Uterus (tissue), 4 donors: Measurements from ENCODE around the gene MED22. TPM values are rescaled to one million over a fixed set of nuclear protein-coding genes. Genes with fewer than 3 reads are reported as not detected.
A peak's percentile ranks its signal among the peaks of the same experiment; 100 is the strongest.

Experiments used
- DNase-seq, 2 donors: peaks; one replicate each; pipeline ENCODE4 v3.0.0-alpha.2; 2019 to 2020
- H3K27ac ChIP-seq, 2 donors: fragments of 200-600 bp; sonication (generic); 1 replicate in 1 of 2; 2 replicates in 1 of 2; pipeline ENCODE4 v1.5.1; 2016 to 2018
- H3K27me3 ChIP-seq, 2 donors: fragments of 200-600 bp; sonication (generic); one replicate each; pipeline ENCODE4 v1.5.1; 2018 to 2019; ENCODE audit warnings: control low read depth in 1 of 2
- H3K36me3 ChIP-seq, 2 donors: fragments of 200-600 bp; sonication (generic); one replicate each; pipeline ENCODE4 v1.5.1; 2019; ENCODE audit warnings: control low read depth in 1 of 2
- H3K4me1 ChIP-seq, 2 donors: fragments of 200-600 bp; sonication (generic); one replicate each; pipeline ENCODE4 v1.5.1; 2018 to 2019; ENCODE audit warnings: control low read depth in 1 of 2
- H3K4me3 ChIP-seq, 2 donors: fragments of 200-600 bp; sonication (generic); 1 replicate in 1 of 2; 2 replicates in 1 of 2; pipeline ENCODE4 v1.5.1; 2018 to 2019; ENCODE audit warnings: mild to moderate bottlenecking in 1 of 2
- H3K9me3 ChIP-seq, 2 donors: fragments of 200-600 bp; sonication (generic); one replicate each; pipeline ENCODE4 v1.5.1; 2019; ENCODE audit warnings: control low read depth in 1 of 2
- POLR2A ChIP-seq, 2 donors: fragments of 450-650 bp; IDR thresholded peaks; one replicate each; pipeline ENCODE4 v1.6.1; 2016; ENCODE audit warnings: antibody characterized with exemption in 2 of 2, mild to moderate bottlenecking in 1 of 2, moderate library complexity in 1 of 2
- intact Hi-C: fragments of 100-400 bp; cut with DNase I; formaldehyde crosslinking; loops from one replicate; pipeline ENCODE4 v1.15.1; 2023; ENCODE audit warnings: low total_unique reads
- total RNA-seq, 4 donors: library from RNA; depleted of rRNA in 3 of 4; stranded (reverse); fragments of >200 nt in 3 of 4; gene quantifications; one replicate each; pipeline versions ENCODE4 v1.1.0 to v1.2.4, GENCODE V29; 2014 to 2023
- TF ChIP-seq, protein P1 (sequence below), 4 experiments: fragments of 200-600 bp in 2 of 4; fragments of 450-650 bp in 2 of 4; sonication (generic) in 2 of 4; IDR thresholded peaks; one replicate each; pipeline ENCODE4 v1.5.1; 2016 to 2019; ENCODE audit warnings: antibody characterized with exemption in 4 of 4, mild to moderate bottlenecking in 2 of 4, moderate library complexity in 1 of 4
- donor health status: DM: yes; HTN: yes; CAD: no.

The MED22 gene
- total RNA-seq, result 10 to 100 TPM in 3 of 4 donors, 1 to 10 TPM in 1; 10.0 to 41.0 (median 30.9) TPM

DNA sequence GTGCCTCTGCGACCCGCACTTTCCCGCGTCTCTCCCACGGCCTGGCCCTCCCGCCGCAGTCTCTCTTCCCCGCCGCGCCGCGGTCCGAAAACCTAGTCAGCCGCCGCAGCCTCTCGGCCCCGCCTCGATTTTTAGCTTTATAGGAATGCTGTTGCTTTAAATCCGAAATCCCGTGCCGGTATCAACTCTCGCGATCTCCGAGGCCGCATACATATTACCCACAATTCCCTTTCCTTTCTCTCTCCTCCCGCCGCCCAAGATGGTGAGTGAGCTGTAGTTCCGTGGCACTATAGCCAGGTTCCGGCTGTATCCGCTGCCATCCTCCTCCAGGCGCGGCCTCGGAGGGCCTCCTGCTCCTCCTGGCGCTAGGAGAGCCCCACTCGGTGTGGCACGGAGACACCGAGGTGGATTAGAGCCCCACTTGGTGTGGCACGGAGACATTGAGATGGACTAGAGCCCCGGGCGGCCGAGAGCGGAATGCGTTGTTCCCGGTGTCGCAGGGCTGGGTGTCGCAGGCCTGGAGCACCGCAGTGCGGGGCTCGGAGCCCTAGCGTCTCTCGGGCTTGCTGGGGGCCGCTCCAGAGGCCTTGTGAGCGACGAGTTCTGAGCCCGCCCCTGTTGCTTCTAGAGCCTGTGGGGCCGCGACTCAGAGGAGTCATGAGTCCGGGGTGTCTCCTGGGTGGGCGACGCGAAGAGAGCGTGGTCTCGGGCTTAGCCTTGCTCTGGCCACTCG lies at the start of gene MED22, which contains the start of gene RPL7A:
Gene MED22 (minus strand): TSS at position 147 of the 733 bp plus-strand sequence. CDS start 1,469 bp downstream, outside the sequence.
Gene RPL7A (plus strand): TSS at position 234 of the 733 bp plus-strand sequence. CDS start 26 bp downstream, at position 260.
- Histone ChIP-seq H3K4me3 (peak within 1 kb of the TSS; percentile 64 to 93), H3K4me1 (peaks cover 0 to 15% of the 10 kb centered on the region in 2 donors), H3K27ac (peak within 1 kb of the TSS; percentile 76 to 91), H3K9me3 (no peaks in the 10 kb centered on the region), H3K36me3 (no peaks in the 10 kb centered on the region), H3K27me3 (no peaks in the 10 kb centered on the region)
- TF ChIP-seq, protein P1, sequence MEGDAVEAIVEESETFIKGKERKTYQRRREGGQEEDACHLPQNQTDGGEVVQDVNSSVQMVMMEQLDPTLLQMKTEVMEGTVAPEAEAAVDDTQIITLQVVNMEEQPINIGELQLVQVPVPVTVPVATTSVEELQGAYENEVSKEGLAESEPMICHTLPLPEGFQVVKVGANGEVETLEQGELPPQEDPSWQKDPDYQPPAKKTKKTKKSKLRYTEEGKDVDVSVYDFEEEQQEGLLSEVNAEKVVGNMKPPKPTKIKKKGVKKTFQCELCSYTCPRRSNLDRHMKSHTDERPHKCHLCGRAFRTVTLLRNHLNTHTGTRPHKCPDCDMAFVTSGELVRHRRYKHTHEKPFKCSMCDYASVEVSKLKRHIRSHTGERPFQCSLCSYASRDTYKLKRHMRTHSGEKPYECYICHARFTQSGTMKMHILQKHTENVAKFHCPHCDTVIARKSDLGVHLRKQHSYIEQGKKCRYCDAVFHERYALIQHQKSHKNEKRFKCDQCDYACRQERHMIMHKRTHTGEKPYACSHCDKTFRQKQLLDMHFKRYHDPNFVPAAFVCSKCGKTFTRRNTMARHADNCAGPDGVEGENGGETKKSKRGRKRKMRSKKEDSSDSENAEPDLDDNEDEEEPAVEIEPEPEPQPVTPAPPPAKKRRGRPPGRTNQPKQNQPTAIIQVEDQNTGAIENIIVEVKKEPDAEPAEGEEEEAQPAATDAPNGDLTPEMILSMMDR (IDR thresholded peaks at IDR 0.05), result peak in 3 of 4 experiments; percentile 16 to 28 (median 24)
- peak; percentile 63 to 82 for TF ChIP-seq POLR2A (IDR thresholded peaks at IDR 0.05)
- intact Hi-C loops, result no loop called here
- DNase-seq, result peak; percentile 94 to 97

DNA sequence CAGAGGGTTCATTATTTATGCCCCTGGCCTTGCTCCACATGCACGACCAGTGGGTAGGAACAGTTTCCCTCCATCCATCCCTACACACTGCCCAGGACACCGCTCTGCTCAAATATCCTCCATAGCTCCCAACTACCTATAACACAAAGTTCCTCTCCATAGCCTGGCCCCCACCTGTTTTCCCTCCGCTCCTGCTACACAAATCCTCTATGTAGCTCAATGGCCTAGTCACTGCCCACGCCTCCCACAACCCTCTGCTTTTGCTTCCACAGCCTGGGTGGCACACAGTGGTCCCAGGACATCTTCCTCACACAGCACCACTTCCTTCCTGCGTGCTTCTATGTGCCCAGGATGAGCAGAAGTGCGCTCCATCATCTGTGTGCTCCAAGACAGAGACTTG lies 49.4 kb upstream of the MED22 start:
- no peaks in the 10 kb centered on the region for H3K4me1 ChIP-seq
- no peaks in the 10 kb centered on the region for H3K27me3 ChIP-seq
- DNase-seq, result no peak
- H3K4me3 ChIP-seq, result no peak overlapping the region
- H3K9me3 ChIP-seq, result no peaks in the 10 kb centered on the region
- H3K27ac ChIP-seq, result no peak overlapping the region
- H3K36me3 ChIP-seq, result no peaks in the 10 kb centered on the region
- no peak for TF ChIP-seq POLR2A (IDR thresholded peaks at IDR 0.05)
- TF ChIP-seq, protein P1 (IDR thresholded peaks at IDR 0.05), result no peak
- intact Hi-C loops, result no loop called here

DNA sequence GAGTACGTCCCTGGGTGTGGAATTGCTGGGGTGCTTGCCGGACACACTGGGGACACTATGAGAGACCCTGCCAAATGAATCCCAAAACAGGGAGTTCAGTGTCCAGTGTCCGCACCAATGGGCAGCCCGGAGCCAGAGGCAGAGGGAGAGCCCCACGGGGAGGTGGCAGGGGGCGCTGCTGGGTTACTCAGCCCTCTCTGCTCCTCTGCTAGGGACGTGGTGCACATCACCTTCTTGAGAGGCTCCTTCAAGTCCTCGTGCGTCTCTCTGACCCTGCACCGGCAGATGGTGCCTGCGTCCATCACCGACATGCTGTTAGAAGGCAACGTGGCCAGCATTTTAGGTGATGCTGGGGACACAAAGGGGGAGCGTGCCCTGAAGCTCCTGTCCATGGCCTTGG lies 49.0 kb upstream of the MED22 start:
- H3K9me3 ChIP-seq, result no peaks in the 10 kb centered on the region
- no peak for TF ChIP-seq POLR2A (IDR thresholded peaks at IDR 0.05)
- TF ChIP-seq, protein P1 (IDR thresholded peaks at IDR 0.05), result no peak
- H3K4me3 ChIP-seq, result no peak overlapping the region
- no peak overlapping the region for H3K27ac ChIP-seq
- intact Hi-C loops, result no loop called here
- H3K4me1 ChIP-seq, result no peaks in the 10 kb centered on the region
- no peaks in the 10 kb centered on the region for H3K27me3 ChIP-seq
- H3K36me3 ChIP-seq, result no peaks in the 10 kb centered on the region
- DNase-seq, result no peak

DNA sequence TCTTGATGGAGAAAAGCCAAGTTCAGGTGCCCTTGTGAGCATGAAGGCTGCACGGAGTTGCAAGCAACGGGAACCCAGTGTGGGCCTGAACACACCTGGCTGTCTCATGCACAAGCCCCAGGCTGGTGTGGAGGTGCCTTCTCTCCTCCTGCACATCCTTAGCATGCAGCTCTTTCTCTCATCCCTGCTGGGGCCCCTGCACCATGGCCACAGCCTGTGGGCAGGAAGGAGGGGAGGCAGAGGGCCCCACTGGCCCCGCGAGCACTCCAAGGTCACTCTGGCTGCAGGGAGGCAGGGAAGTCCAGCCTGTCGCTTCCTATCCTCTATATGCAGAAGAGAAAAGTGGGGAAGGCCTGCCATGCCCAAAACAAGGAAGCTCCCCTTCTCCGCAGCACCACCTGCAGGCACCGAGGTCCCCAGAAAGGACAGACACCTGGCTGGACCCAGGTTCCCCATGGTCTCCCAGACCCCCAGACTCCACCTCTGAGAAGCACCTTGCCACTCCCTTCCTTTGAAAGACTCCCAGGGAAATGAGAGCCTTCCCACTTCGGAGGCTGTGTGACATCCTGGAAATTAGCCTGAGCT lies 46.8 kb upstream of the MED22 start:
- H3K27me3 ChIP-seq, result no peaks in the 10 kb centered on the region
- intact Hi-C loops, result no loop called here

More for the DNA sequence above, 46.8 kb upstream of the MED22 start:
- Histone ChIP-seq H3K27ac (no peak overlapping the region), H3K36me3 (no peaks in the 10 kb centered on the region), H3K4me1 (no peaks in the 10 kb centered on the region), H3K9me3 (no peaks in the 10 kb centered on the region), H3K4me3 (no peak overlapping the region)
- TF ChIP-seq POLR2A (IDR thresholded peaks at IDR 0.05), result no peak
- TF ChIP-seq, protein P1 (IDR thresholded peaks at IDR 0.05), result no peak
- DNase-seq, result no peak
